Heart left ventricle (tissue), 13 donors: ENCODE measurements around the gene MRPL53.

Experiments used
- POLR2A ChIP-seq, 2 donors: fragments of 450-650 bp; IDR thresholded peaks; one replicate each; pipeline ENCODE4 v1.6.1; 2017; ENCODE audit warnings: antibody characterized with exemption in 2 of 2, mild to moderate bottlenecking in 2 of 2, moderate library complexity in 2 of 2
- TF ChIP-seq, protein P1 (sequence below), 12 donors: fragments of 200-600 bp; sonication (generic) in 4 of 12; IDR thresholded peaks; one replicate each; pipeline versions ENCODE4 v1.5.0 to v1.8.0; 2018 to 2022; ENCODE audit warnings: antibody characterized with exemption in 12 of 12, mild to moderate bottlenecking in 5 of 12
- donor health status: ischemic (EF 13 %, LVEDD 7.1; RV severe dilation, severe dysfunction).
- donor health status: DM: no; HTN: yes; CAD: no.
- donor health status: DM: no; HTN: no; CAD: no.
- donor health status: ischemic (EF 25% LVEDD 6.9; RV normal size, moderate dysfunction).
- donor health status: ischemic (EF 25% LVEDD 5.7; RV mildly dilated, moderate dysfunction).
- donor health status: ischemic (EF 35%, LVEDD 5.7; RV mildly dilated, moderate dysfunction).
- donor health status: nonischemic (EF 11% LVEDD 7.7; RV severe dilation, severe dysfunction).
- donor health status: DM: yes; HTN: yes; CAD: no.
- donor health status: PGD.
- donor health status: ischemic (EF 29% LVEDD 5.4; RV normal size, mild dysfunction).
- donor health status: nonischemic (EF 23%, LVEDD 6.1; RV moderate dilation, normal function).

DNA sequence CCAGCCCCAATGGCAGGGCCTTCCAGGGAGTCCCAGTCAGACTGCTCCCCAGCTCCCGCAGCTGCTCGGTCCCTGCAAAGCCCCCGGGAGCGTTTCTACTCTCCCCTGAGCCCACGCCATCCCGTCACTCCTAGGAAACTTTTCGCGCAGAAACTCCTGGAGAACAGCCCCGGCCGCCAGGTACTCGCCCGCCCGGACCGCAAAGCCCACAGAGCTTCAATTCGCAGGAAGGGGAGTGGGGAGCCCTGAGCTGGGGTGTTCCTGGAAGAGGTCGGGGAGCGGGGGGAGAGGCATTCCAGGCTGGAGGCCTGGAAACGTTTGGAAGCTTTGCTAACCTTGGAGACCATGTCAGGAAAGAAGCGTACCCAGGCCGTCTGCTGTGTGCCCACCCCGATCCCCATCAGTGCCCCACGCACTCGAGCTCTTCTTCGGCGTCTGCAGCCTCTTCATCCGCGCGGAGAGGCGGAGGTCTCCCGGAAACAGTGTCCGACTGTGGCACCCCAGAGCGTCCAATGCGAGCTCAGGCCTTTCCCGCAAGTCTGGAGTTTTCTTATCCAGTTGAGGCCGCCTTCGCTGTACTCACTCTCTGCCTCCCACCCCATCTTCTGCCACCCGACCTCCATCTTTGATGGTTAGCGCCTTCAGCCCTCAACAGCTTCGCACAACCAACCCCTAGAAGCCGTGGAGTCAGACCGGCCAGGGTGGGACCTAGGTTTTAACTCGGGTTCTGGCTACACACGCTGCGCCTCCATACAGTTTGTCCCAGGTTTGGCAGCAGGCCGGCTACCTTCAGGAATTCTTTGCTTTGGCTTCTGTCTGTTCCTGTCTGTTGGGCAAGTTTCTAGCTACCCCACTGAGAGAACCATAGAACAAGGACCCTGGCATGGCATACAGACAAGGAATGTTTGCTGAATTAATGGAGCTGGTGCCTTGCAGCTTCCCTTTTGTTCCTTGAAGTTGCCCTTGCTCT is 31.3 kb upstream of the MRPL53 start:
- TF ChIP-seq, protein P1, sequence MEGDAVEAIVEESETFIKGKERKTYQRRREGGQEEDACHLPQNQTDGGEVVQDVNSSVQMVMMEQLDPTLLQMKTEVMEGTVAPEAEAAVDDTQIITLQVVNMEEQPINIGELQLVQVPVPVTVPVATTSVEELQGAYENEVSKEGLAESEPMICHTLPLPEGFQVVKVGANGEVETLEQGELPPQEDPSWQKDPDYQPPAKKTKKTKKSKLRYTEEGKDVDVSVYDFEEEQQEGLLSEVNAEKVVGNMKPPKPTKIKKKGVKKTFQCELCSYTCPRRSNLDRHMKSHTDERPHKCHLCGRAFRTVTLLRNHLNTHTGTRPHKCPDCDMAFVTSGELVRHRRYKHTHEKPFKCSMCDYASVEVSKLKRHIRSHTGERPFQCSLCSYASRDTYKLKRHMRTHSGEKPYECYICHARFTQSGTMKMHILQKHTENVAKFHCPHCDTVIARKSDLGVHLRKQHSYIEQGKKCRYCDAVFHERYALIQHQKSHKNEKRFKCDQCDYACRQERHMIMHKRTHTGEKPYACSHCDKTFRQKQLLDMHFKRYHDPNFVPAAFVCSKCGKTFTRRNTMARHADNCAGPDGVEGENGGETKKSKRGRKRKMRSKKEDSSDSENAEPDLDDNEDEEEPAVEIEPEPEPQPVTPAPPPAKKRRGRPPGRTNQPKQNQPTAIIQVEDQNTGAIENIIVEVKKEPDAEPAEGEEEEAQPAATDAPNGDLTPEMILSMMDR (IDR thresholded peaks at IDR 0.05): no peak
- TF ChIP-seq POLR2A (IDR thresholded peaks at IDR 0.05): no peak
